Transverse colon (tissue), 4 donors: ENCODE data around the gene UROC1.

Experiments used
- CTCF ChIP-seq, 5 experiments: fragments of 200-600 bp in 3 of 5; fragments of 450-650 bp in 2 of 5; sonication (generic) in 3 of 5; IDR thresholded peaks; 1 replicate in 2 of 5; 2 replicates in 3 of 5; pipeline ENCODE4 v1.5.1; 2016 to 2017; ENCODE audit warnings: antibody characterized with exemption in 5 of 5, inconsistent platforms in 3 of 5, mild to moderate bottlenecking in 2 of 5, moderate library complexity in 1 of 5
- POLR2A ChIP-seq: fragments of 450-650 bp; IDR thresholded peaks from one replicate; pipeline ENCODE4 v1.6.1; 2016; ENCODE audit warnings: antibody characterized with exemption, mild to moderate bottlenecking, moderate library complexity
- POLR2AphosphoS5 ChIP-seq, 3 donors: sonication (generic); formaldehyde crosslinking; IDR thresholded peaks; one replicate each; pipeline ENCODE4 v1.6.1; 2016; ENCODE audit warnings: antibody characterized with exemption in 3 of 3

GRCh38 chr3:126434264-126434590 lies 83.3 kb downstream of the UROC1 start:
- TF ChIP-seq POLR2AphosphoS5 (IDR thresholded peaks at IDR 0.05) (no peak), CTCF (IDR thresholded peaks at IDR 0.05) (no peak), POLR2A (no peak)
